ENCODE results near the gene ADGRL3.
A peak's percentile ranks its signal among the peaks of the same experiment; 100 is the strongest.
"Not testable (repeated sequence)": the region's sequence is repeated elsewhere in the genome, so short reads cannot be mapped to it uniquely, and the experiment has no call there.

Gene ADGRL3

GRCh38 chr4:61293707-61294400, 93.7 kb downstream of the ADGRL3 start:
- DNase-seq: peak; percentile 81

DNA sequence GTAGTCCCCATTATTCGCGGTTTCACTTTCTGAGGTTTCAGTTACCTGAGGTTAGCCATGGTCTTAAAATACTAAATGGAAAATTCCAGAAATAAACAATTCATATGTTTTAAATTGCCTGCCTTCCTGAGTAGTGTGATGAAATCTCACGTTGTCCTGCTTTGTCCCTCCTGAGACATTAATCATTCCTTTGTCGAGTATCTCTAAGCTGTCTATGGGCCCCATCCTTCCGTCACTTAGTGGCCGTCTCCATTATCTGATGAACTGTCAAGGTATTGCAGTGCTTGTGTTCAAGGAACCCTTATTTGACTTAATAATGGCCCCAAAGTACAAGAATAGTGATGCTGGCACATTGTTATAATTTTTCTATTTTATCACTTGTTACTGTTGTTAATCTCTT, 94.8 kb downstream of the ADGRL3 start:
- no peak for DNase-seq

GRCh38 chr4:61296144-61296543, 96.0 kb downstream of the ADGRL3 start:
- peak; percentile 15 for DNase-seq

DNA sequence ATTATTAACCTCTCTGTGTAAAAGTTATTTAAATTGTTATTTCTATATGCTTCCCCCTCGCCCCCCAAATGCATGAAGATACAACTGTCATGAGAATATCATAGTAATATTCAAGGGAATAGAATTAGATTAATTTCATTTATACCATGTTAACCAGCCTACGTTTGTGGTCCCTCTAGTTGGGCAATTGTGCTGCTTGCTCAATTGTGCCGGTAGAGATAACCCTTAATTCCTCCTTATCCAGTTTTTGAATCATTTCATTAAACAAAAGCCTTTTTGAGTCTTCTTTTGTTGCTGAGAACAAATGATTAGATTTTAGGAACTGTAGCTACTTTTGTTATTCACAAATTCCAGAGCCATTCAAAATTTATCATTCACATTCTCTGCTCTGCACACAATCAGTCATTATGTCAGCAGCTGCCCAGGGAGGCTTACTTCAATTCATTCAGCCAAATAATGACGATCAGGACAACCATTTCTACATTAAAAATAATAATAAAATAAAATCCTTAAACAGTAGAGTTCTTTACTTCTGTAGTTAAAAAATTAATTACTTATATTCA, 98.1 kb downstream of the ADGRL3 start:
- no peak for DNase-seq

DNA sequence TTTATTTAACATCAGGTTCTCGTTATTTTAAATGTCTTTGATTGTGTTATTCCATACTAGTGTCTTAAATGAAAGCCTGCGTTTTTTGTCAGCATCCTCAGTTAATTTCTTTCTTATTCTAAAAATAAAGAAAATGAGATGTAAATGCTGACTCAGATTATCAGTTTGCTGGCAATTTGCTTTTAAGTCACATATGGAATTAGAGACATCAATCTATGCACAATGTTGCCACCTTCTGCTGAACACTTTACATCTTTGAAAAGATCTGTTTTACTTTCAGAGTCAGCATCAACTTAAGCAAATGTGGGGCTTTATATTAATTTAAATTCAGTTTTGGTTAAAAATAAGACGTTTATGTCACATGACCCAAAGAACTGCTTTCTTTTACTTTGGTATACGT, 99.2 kb downstream of the ADGRL3 start:
- DNase-seq: no peak

GRCh38 chr4:61300266-61300844, 100.2 kb downstream of the ADGRL3 start:
- DNase-seq: no peak

- DNase-seq: peak; percentile 15
Observed at GRCh38 chr4:61301271-61301670, 101.1 kb downstream of the ADGRL3 start.

- no peak for DNase-seq
Observed at GRCh38 chr4:61308033-61308432, 107.9 kb downstream of the ADGRL3 start.

GRCh38 chr4:61309616-61310015, 109.5 kb downstream of the ADGRL3 start:
- no peak for DNase-seq

DNA sequence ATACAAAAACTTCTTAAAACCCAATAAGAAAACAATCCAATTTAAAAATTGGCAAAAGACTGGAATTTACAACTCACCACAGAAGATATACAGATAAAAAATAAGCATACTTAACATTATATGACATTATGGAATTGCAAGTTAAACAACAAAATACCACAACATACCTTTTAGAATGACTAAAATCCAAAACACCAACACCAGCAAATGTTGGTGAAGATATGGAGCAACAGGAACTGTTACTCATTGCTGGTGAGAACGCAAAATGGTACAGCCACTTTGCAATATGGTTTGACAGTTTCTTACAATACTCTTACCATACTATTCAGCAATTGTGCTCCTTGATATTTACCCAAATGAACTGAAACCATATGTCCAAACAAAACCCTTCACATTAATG, 112.4 kb downstream of the ADGRL3 start:
- DNase-seq: no peak

DNA sequence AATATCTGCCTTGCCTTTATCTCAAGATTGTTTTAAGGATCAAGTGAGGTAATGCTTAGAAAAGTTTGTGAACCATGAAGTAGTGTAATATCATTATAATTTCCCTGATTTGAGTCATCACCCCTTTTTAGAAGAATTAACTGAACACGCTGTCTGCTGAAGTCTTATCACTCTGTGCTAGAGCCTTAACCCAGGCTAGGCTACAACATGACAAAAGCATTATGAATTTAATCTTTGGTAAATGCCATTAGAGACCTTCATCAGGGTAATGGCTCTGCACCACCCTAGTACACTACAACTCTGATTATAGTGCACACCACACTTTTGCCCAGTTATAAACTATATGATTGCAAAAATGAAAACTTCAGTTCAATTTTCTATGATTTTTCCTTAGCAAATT, 118.3 kb downstream of the ADGRL3 start:
- DNase-seq: no peak

- DNase-seq: no peak
Observed at GRCh38 chr4:61319156-61319555, 119.0 kb downstream of the ADGRL3 start.

GRCh38 chr4:61320154-61320553, 120.0 kb downstream of the ADGRL3 start:
- no peak for DNase-seq

DNA sequence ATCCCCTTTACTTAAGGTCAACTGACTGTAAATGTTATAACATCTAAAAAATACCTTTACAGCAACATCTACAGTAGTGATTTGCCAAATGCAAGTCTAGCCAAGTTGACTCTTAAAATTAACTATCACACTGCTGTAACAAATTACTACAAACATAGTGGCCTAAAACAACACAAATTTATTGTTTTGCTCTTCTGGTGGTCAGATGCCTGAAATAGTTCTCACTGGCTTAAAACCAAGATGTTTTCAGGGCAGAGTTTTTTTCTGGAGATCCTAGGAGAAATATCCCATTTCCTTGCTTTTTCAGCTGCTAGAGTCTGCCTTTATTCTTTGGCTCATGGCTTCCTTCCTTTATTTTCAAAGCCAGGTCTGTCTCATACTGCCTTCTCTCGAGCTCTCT, 120.5 kb downstream of the ADGRL3 start:
- no peak for DNase-seq

GRCh38 chr4:61332693-61333092, 132.6 kb downstream of the ADGRL3 start:
- no peak for DNase-seq

DNA sequence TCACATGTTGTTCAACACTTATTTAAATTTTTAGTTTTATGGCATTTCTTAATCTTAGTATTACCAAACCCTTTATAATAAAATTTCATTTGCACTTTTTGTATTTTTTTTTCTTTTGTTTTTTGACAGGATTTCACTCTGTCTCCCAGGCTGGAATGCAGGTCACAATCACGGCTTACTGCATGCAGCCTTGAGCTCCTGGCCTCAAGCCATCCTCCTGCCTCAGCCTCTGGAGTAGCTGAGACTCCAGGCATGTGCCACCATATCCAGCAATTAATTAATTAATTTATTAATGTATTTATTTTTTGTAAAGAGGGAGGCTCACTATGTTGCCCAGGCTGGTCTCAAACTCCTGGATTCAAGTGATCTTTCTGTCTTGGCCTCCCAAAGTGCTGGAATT, 133.4 kb downstream of the ADGRL3 start:
- no peak for DNase-seq

DNA sequence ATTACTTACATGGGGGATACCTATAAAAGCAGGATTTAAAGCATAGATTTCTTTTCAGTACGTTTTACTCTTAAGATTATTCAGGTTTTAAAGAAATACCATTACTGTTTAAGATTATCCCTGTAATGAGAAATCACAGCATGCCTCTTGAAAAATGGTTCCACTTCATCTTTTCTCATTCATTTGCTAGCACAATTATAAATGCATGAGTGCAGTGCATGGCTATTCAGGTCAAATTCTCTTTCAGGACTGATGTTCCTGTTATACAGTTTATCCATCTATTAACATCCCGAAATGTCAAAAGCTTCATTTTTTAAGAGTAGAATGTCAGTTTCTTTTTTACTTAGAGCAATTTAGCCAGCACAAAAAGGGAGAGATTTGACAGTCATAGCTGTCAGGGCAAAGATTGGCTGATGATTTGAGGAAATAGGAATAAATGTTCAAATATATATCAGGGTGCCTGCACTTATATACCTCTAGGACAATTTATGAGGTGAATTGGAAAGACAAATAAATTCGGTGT, 135.2 kb downstream of the ADGRL3 start:
- no peak for DNase-seq

GRCh38 chr4:61336488-61336887, 136.4 kb downstream of the ADGRL3 start:
- DNase-seq: no peak

- DNase-seq: no peak
Observed at GRCh38 chr4:61336916-61337315, 136.8 kb downstream of the ADGRL3 start.

GRCh38 chr4:61342061-61342460, 141.9 kb downstream of the ADGRL3 start:
- DNase-seq: no peak

DNA sequence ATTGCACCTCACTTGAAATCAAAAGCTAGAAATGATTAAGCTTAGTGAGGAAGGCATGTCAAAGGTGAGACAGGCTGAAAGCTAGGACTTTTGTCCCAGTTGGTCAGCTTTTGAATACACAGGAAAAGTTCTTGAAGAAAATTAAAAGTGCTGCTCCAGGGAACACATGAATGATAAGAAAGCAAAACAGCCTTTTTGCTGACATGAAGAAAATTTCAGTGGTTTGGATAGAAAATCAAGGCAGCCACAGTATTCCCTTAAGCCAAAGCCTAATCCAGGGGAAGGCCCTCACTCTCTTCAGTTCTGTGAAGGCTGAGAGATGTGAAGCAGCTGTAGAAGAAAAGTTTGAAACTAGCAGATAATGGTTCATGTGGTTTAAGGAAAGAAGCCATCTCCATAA, 150.8 kb downstream of the ADGRL3 start:
- DNase-seq: no peak

DNA sequence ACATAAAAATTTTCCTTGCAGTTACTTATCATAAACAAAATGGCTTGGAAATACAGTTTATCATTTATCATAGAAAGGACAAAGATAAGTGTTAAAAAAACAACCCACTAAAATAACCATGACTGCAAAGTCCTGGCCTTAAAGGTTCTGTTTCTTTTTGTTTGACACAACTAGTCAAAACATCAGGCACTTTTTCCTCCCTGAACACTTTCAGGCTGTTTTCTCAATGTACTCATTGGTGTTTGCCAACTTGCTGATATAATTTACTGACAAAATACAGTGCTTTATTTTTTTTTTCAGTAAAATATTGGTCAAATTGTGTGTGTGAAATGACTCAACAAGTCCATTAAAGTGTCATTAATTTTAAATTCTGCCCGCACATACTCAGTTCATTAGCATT, 156.6 kb downstream of the ADGRL3 start:
- DNase-seq: no peak

GRCh38 chr4:61359301-61359700, 159.2 kb downstream of the ADGRL3 start:
- DNase-seq: no peak

DNA sequence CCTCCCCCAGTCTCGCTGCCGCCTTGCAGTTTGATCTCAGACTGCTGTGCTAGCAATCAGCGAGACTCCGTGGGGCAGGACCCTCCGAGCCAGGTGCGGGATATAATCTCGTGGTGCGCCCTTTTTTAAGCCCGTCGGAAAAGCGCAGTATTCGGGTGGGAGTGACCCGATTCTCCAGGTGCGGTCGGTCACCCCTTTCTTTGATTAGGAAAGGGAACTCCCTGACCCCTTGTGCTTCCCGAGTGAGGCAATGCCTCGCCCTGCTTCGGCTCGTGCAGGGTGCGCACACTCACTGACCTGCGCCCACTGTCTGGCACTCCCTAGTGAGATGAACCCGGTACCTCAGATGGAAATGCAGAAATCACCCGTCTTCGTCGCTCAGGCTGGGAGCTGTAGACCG, 172.7 kb downstream of the ADGRL3 start:
- not testable (repeated sequence) for DNase-seq
